ENCODE results near the gene CENPX.

Gene CENPX

GRCh38 chr17:82037092-82037888, 14.6 kb upstream of the CENPX start, which contains the start of gene DCXR:
Gene DCXR (minus strand): TSS chr17:82037697. CDS start chr17:82037682, 15 bp downstream.
- Mint-ChIP-seq H3K27ac (peak within 1 kb of the TSS; percentile 85), H3K36me3 (peaks cover 10% of the 10 kb centered on the region), H3K9me3 (no peaks in the 10 kb centered on the region), H3K27me3 (no peaks in the 10 kb centered on the region), H3K4me3 (peak within 1 kb of the TSS; percentile 85), H3K4me1 (peaks cover 33% of the 10 kb centered on the region)
- peak; percentile 97 for ATAC-seq

- peak overlapping the region; percentile 85 for H3K4me3 Mint-ChIP-seq
- H3K27me3 Mint-ChIP-seq = no peaks in the 10 kb centered on the region
- no peaks in the 10 kb centered on the region for H3K9me3 Mint-ChIP-seq
- peaks cover 10% of the 10 kb centered on the region for H3K36me3 Mint-ChIP-seq
- no peak for ATAC-seq
- peak overlapping the region; percentile 85 for H3K27ac Mint-ChIP-seq
- peaks cover 33% of the 10 kb centered on the region for H3K4me1 Mint-ChIP-seq
These were observed 14.0 kb upstream of the CENPX start for GRCh38 chr17:82036634-82037091.

- H3K4me3 Mint-ChIP-seq = peak overlapping the region; percentile 85
- peaks cover 33% of the 10 kb centered on the region for H3K4me1 Mint-ChIP-seq
- H3K27me3 Mint-ChIP-seq = no peaks in the 10 kb centered on the region
- H3K27ac Mint-ChIP-seq = no peak overlapping the region
- no peak for ATAC-seq
- no peaks in the 10 kb centered on the region for H3K9me3 Mint-ChIP-seq
- H3K36me3 Mint-ChIP-seq = peaks cover 10% of the 10 kb centered on the region
These were observed 13.4 kb upstream of the CENPX start for GRCh38 chr17:82035956-82036633.

GRCh38 chr17:82035488-82035887, 12.8 kb upstream of the CENPX start:
- H3K27ac Mint-ChIP-seq = no peak overlapping the region

GRCh38 chr17:82034371-82035011, 11.8 kb upstream of the CENPX start:
- Mint-ChIP-seq H3K4me3 (no peak overlapping the region), H3K27ac (no peak overlapping the region), H3K4me1 (peaks cover 44% of the 10 kb centered on the region), H3K9me3 (no peaks in the 10 kb centered on the region), H3K27me3 (peaks cover 5% of the 10 kb centered on the region), H3K36me3 (peaks cover 10% of the 10 kb centered on the region)
- ATAC-seq = no peak

More at GRCh38 chr17:82035488-82035887, 12.8 kb upstream of the CENPX start:
- Mint-ChIP-seq H3K4me3 (no peak overlapping the region), H3K27me3 (no peaks in the 10 kb centered on the region), H3K9me3 (no peaks in the 10 kb centered on the region), H3K36me3 (peaks cover 10% of the 10 kb centered on the region), H3K4me1 (peaks cover 36% of the 10 kb centered on the region)
- ATAC-seq = no peak

GRCh38 chr17:82033359-82034085, 10.8 kb upstream of the CENPX start:
- Mint-ChIP-seq H3K36me3 (peaks cover 10% of the 10 kb centered on the region), H3K27ac (no peak overlapping the region), H3K9me3 (no peaks in the 10 kb centered on the region), H3K27me3 (peaks cover 12% of the 10 kb centered on the region), H3K4me3 (no peak overlapping the region), H3K4me1 (peaks cover 41% of the 10 kb centered on the region)
- ATAC-seq = no peak

GRCh38 chr17:82031885-82032627, 9.4 kb upstream of the CENPX start:
- H3K36me3 Mint-ChIP-seq = peaks cover 17% of the 10 kb centered on the region
- peaks cover 22% of the 10 kb centered on the region for H3K27me3 Mint-ChIP-seq
- peak; percentile 54 for ATAC-seq
- no peaks in the 10 kb centered on the region for H3K9me3 Mint-ChIP-seq
- H3K27ac Mint-ChIP-seq = no peak overlapping the region
- peaks cover 35% of the 10 kb centered on the region for H3K4me1 Mint-ChIP-seq
- H3K4me3 Mint-ChIP-seq = peak overlapping the region; percentile 59

- H3K4me3 Mint-ChIP-seq = peak within 1 kb of the TSS; percentile 85
- no peak within 1 kb of the TSS for H3K27ac Mint-ChIP-seq
- peaks cover 21% of the 10 kb centered on the region for H3K36me3 Mint-ChIP-seq
- peaks cover 31% of the 10 kb centered on the region for H3K4me1 Mint-ChIP-seq
- ATAC-seq = no peak
- H3K9me3 Mint-ChIP-seq = no peaks in the 10 kb centered on the region
- H3K27me3 Mint-ChIP-seq = peaks cover 27% of the 10 kb centered on the region
These were observed 8.7 kb upstream of the CENPX start, which contains the start of gene RAC3 for GRCh38 chr17:82031303-82031884. Gene RAC3 (plus strand): TSS chr17:82031678. CDS start chr17:82031762, 84 bp downstream.

GRCh38 chr17:82030470-82031302, 8.0 kb upstream of the CENPX start:
- Mint-ChIP-seq H3K4me3 (peak overlapping the region; percentile 85), H3K27ac (no peak overlapping the region), H3K36me3 (peaks cover 20% of the 10 kb centered on the region), H3K4me1 (peaks cover 24% of the 10 kb centered on the region), H3K9me3 (no peaks in the 10 kb centered on the region), H3K27me3 (peaks cover 34% of the 10 kb centered on the region)
- ATAC-seq = peak; percentile 71

- Mint-ChIP-seq H3K27me3 (peaks cover 36% of the 10 kb centered on the region), H3K27ac (no peak overlapping the region), H3K36me3 (peaks cover 14% of the 10 kb centered on the region), H3K4me1 (peaks cover 17% of the 10 kb centered on the region), H3K9me3 (no peaks in the 10 kb centered on the region), H3K4me3 (peak overlapping the region; percentile 85)
- ATAC-seq = no peak
These were observed 7.4 kb upstream of the CENPX start for GRCh38 chr17:82029990-82030469.

- Mint-ChIP-seq H3K27ac (no peak overlapping the region), H3K4me3 (peak overlapping the region; percentile 64), H3K36me3 (peaks cover 12% of the 10 kb centered on the region), H3K27me3 (peaks cover 36% of the 10 kb centered on the region), H3K9me3 (no peaks in the 10 kb centered on the region), H3K4me1 (peaks cover 16% of the 10 kb centered on the region)
- ATAC-seq = no peak
These were observed 6.7 kb upstream of the CENPX start for GRCh38 chr17:82029391-82029790.

GRCh38 chr17:82028966-82029365, 6.3 kb upstream of the CENPX start:
- Mint-ChIP-seq H3K36me3 (peaks cover 12% of the 10 kb centered on the region), H3K4me1 (peaks cover 20% of the 10 kb centered on the region), H3K27ac (no peak overlapping the region), H3K27me3 (peaks cover 36% of the 10 kb centered on the region), H3K4me3 (peak overlapping the region; percentile 64), H3K9me3 (no peaks in the 10 kb centered on the region)
- no peak for ATAC-seq

- Mint-ChIP-seq H3K9me3 (no peaks in the 10 kb centered on the region), H3K36me3 (peaks cover 12% of the 10 kb centered on the region), H3K4me3 (no peak overlapping the region), H3K27me3 (peaks cover 36% of the 10 kb centered on the region), H3K4me1 (peaks cover 25% of the 10 kb centered on the region), H3K27ac (no peak overlapping the region)
- no peak for ATAC-seq
These were observed 5.6 kb upstream of the CENPX start for GRCh38 chr17:82028246-82028645.
